Sigmoid colon (tissue), 7 donors: ENCODE results near the gene PIWIL1. TPM values are rescaled to one million over a fixed set of nuclear protein-coding genes. Genes with fewer than 3 reads are reported as not detected.

Experiments
- DNase-seq: peaks from one replicate; pipeline ENCODE4 v3.0.0-alpha.2; 2019
- H3K27ac ChIP-seq, 4 donors: fragments of 200-600 bp; sonication (generic); one replicate each; pipeline ENCODE4 v1.5.1; 2016 to 2019; ENCODE audit warnings: mild to moderate bottlenecking in 1 of 4
- H3K27me3 ChIP-seq, 3 donors: fragments of 200-600 bp; sonication (generic); one replicate each; pipeline ENCODE4 v1.5.1; 2019; ENCODE audit warnings: mild to moderate bottlenecking in 1 of 3
- H3K36me3 ChIP-seq, 4 donors: fragments of 200-600 bp; sonication (generic); one replicate each; pipeline ENCODE4 v1.5.1; 2016 to 2019
- H3K4me1 ChIP-seq, 4 donors: fragments of 200-600 bp; sonication (generic); one replicate each; pipeline ENCODE4 v1.5.1; 2017 to 2019
- H3K4me3 ChIP-seq, 4 donors: fragments of 200-600 bp; sonication (generic); one replicate each; pipeline ENCODE4 v1.5.1; 2017 to 2019; ENCODE audit warnings: mild to moderate bottlenecking in 2 of 4, moderate library complexity in 1 of 4
- H3K9me3 ChIP-seq, 4 donors: fragments of 200-600 bp in 3 of 4; sonication (generic) in 3 of 4; one replicate each; pipeline versions ENCODE4 v1.5.1 to v1.6.1; 2013 to 2019
- EP300 ChIP-seq, 4 donors: sonication (generic); formaldehyde crosslinking; IDR thresholded peaks; one replicate each; pipeline ENCODE4 v1.6.1; 2017; ENCODE audit warnings: antibody characterized with exemption in 4 of 4
- POLR2A ChIP-seq, 2 donors: fragments of 450-650 bp; IDR thresholded peaks; one replicate each; pipeline ENCODE4 v1.6.1; 2016; ENCODE audit warnings: antibody characterized with exemption in 2 of 2, mild to moderate bottlenecking in 2 of 2, moderate library complexity in 2 of 2
- POLR2AphosphoS5 ChIP-seq, 4 donors: sonication (generic); formaldehyde crosslinking; IDR thresholded peaks; one replicate each; pipeline ENCODE4 v1.6.1; 2017; ENCODE audit warnings: antibody characterized with exemption in 4 of 4
- WGBS, 2 donors: extraction: QIAGEN DNeasy Blood & Tissue Kit; methylation state at CpG; one replicate each; pipeline ENCODE4 v1.1.7; 2013; 5-methylcytosine and 5-hydroxymethylcytosine counted together
- intact Hi-C: fragments of 100-400 bp; cut with DNase I; formaldehyde crosslinking; loops from one replicate; pipeline ENCODE4 v1.15.1; 2023
- polyA plus RNA-seq, 3 donors: library from polyadenylated mRNA; stranded (reverse); fragments of 200-250 nt; gene quantifications; one replicate each; pipeline ENCODE4 v1.2.3, GENCODE V29; 2013
- total RNA-seq, 4 donors: library from RNA; depleted of rRNA; stranded (reverse); fragments of >200 nt; gene quantifications; one replicate each; pipeline ENCODE4 v1.1.0, GENCODE V29; 2016
- TF ChIP-seq, protein P1 (sequence below), 4 experiments: fragments of 450-650 bp in 3 of 4; fragments of 200-600 bp in 1 of 4; IDR thresholded peaks; one replicate each; pipeline ENCODE4 v1.5.1; 2016 to 2019; ENCODE audit warnings: antibody characterized with exemption in 4 of 4, mild to moderate bottlenecking in 3 of 4, moderate library complexity in 2 of 4
- donor health status: healthy with polysubstance abuse.
- donor health status: Bipolar disorder and iron deficiency.
- donor health status: healthy.

The PIWIL1 gene
- total and polyA plus RNA-seq, 7 donors = not detected

DNA sequence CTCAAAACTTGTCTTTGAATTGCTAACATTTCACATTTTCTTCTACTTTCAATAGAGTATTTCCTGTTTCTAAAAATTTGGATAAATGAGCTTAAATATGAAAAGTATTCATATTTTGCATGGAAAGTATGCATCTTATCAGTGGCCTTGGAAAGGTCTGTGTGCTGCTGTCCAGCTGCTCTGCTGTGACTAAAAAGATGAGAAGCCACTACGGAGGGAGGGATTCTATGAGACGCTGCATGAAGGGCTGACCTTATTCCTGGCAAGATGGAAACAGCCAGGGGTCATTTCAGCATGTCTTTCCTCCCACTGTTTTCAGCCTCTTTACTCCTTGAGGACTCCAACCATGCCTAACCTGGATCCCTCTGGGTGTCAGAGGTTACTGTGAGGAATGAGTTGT lies 13.0 kb downstream of the PIWIL1 start:
- Histone ChIP-seq H3K27ac (no peak overlapping the region), H3K36me3 (no peaks in the 10 kb centered on the region), H3K9me3 (no peaks in the 10 kb centered on the region), H3K27me3 (peaks cover 0 to 44% (median 0%) of the 10 kb centered on the region in 3 donors), H3K4me1 (no peaks in the 10 kb centered on the region), H3K4me3 (no peak overlapping the region)
- 71 to 74% methylated on average over 2 of the region's 2 CpGs for WGBS, 2 donors
- no peak for TF ChIP-seq EP300 (IDR thresholded peaks at IDR 0.05)
- no peak for TF ChIP-seq POLR2A (IDR thresholded peaks at IDR 0.05)
- TF ChIP-seq POLR2AphosphoS5 (IDR thresholded peaks at IDR 0.05) = no peak
- intact Hi-C loops = loop anchor here (2.0 kb wide), 1 partner anchor 48 kb away; no protein-coding TSS in a partner anchor
- no peak for DNase-seq

DNA sequence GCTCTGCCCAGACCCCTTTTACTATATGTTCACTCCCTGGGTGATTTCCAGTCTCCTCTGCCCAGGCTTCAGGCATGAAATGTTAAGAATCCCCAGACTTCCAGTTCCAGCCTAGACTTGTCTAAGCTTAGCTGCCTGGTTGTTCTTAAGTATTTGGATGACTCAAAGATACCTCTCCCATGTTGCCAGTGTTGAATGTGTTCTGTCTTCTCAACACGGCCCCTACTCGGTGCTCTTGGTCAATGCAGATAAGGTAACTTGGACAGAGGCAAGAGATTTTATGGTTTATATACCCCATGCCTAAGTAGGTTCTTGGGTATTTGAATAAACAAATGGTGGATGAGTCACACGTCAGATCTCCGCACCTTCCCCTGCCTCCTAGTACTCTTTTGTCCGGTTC lies 13.6 kb downstream of the PIWIL1 start:
- H3K36me3 ChIP-seq = no peaks in the 10 kb centered on the region
- intact Hi-C loops = loop anchor here (2.0 kb wide), 1 partner anchor 47 kb away; no protein-coding TSS in a partner anchor
- TF ChIP-seq, protein P1, sequence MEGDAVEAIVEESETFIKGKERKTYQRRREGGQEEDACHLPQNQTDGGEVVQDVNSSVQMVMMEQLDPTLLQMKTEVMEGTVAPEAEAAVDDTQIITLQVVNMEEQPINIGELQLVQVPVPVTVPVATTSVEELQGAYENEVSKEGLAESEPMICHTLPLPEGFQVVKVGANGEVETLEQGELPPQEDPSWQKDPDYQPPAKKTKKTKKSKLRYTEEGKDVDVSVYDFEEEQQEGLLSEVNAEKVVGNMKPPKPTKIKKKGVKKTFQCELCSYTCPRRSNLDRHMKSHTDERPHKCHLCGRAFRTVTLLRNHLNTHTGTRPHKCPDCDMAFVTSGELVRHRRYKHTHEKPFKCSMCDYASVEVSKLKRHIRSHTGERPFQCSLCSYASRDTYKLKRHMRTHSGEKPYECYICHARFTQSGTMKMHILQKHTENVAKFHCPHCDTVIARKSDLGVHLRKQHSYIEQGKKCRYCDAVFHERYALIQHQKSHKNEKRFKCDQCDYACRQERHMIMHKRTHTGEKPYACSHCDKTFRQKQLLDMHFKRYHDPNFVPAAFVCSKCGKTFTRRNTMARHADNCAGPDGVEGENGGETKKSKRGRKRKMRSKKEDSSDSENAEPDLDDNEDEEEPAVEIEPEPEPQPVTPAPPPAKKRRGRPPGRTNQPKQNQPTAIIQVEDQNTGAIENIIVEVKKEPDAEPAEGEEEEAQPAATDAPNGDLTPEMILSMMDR (IDR thresholded peaks at IDR 0.05) = no peak
- TF ChIP-seq EP300 (IDR thresholded peaks at IDR 0.05) (no peak), POLR2AphosphoS5 (IDR thresholded peaks at IDR 0.05) (no peak), POLR2A (IDR thresholded peaks at IDR 0.05) (no peak)
- DNase-seq = no peak
- no peak overlapping the region for H3K4me3 ChIP-seq
- WGBS, 2 donors = 24 to 71% methylated on average over 5 of the region's 5 CpGs
- H3K4me1 ChIP-seq = no peaks in the 10 kb centered on the region
- no peak overlapping the region for H3K27ac ChIP-seq
- no peaks in the 10 kb centered on the region for H3K9me3 ChIP-seq
- peaks cover 0 to 51% (median 0%) of the 10 kb centered on the region in 3 donors for H3K27me3 ChIP-seq

DNA sequence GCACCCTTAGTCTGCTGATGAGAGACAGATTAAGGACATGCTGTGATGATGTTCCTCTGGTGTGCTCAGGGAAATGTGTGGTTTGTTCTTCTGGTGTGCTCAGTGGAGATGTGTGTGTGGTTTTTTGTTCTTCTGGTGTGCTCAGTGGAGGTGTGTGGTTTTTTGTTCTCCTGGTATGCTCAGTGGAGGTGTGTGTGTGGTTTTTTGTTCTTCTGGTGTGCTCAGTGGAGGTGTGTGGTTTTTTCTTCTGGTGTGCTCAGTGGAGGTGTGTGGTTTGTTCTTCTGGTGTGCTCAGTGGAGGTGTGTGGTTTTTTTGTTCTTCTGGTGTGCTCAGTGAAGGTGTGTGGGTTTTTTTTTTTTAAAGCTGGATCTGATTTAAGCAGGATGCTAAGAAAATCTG lies 15.4 kb downstream of the PIWIL1 start:
- no peak for DNase-seq
- Histone ChIP-seq H3K4me3 (no peak overlapping the region), H3K27ac (no peak overlapping the region), H3K36me3 (no peaks in the 10 kb centered on the region), H3K9me3 (no peaks in the 10 kb centered on the region), H3K4me1 (no peaks in the 10 kb centered on the region), H3K27me3 (peaks cover 0 to 68% (median 9%) of the 10 kb centered on the region in 3 donors)
- TF ChIP-seq, protein P1 (IDR thresholded peaks at IDR 0.05) = no peak
- no peak for TF ChIP-seq EP300 (IDR thresholded peaks at IDR 0.05)
- TF ChIP-seq POLR2AphosphoS5 (IDR thresholded peaks at IDR 0.05) = no peak
- no peak for TF ChIP-seq POLR2A (IDR thresholded peaks at IDR 0.05)
- intact Hi-C loops = no loop called here

DNA sequence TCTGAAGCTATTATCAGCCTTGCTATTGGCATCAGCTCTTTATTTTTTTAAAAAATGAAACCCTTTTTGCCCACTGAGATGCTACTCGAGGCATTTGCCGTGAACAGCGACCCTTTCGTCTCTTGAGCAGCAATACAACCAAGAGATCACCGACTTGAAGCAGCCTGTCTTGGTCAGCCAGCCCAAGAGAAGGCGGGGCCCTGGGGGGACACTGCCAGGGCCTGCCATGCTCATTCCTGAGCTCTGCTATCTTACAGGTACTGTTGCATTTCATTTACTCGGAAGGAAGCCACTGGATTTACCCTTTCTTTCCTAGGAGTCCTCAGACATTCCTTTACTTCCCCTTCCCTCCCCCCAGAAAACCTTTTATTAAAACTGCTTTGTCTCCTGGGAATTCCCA lies 16.7 kb downstream of the PIWIL1 start:
- Histone ChIP-seq H3K4me3 (no peak overlapping the region), H3K27ac (no peak overlapping the region), H3K36me3 (no peaks in the 10 kb centered on the region), H3K4me1 (no peaks in the 10 kb centered on the region), H3K9me3 (no peaks in the 10 kb centered on the region), H3K27me3 (peaks cover 0 to 70% (median 9%) of the 10 kb centered on the region in 3 donors)
- intact Hi-C loops = no loop called here
- no peak for DNase-seq
- TF ChIP-seq, protein P1 (IDR thresholded peaks at IDR 0.05) = no peak
- TF ChIP-seq EP300 (IDR thresholded peaks at IDR 0.05) = no peak
- no peak for TF ChIP-seq POLR2A (IDR thresholded peaks at IDR 0.05)
- TF ChIP-seq POLR2AphosphoS5 (IDR thresholded peaks at IDR 0.05) = no peak
- WGBS, 2 donors = 67 to 74% methylated on average over 7 of the region's 7 CpGs

DNA sequence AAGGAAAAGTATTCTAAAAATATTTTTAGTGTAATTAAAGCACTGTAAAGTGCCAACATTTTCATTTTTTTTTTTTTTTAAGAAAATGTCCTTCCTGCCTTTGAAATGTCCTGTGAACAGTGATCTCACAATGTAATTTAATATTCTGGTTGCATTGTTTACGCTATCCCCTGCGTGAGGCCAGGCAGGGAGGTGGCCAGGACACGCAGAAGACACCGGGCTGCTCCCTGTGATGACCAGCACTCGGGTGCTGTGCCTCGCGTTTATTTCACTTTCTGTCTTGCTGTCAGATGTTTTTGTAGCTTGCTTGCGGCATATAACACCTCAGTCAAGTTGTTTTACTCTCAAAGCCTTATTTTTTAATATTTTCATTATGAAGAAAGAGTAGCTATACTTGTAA lies 18.5 kb downstream of the PIWIL1 start:
- WGBS, 2 donors = 53 to 63% methylated on average over 8 of the region's 8 CpGs
- no peaks in the 10 kb centered on the region for H3K9me3 ChIP-seq
- no peak for DNase-seq
- intact Hi-C loops = no loop called here
- H3K27me3 ChIP-seq = peaks cover 0 to 64% (median 9%) of the 10 kb centered on the region in 3 donors
- no peak overlapping the region for H3K4me3 ChIP-seq
- no peaks in the 10 kb centered on the region for H3K4me1 ChIP-seq
- TF ChIP-seq, protein P1 (IDR thresholded peaks at IDR 0.05) = no peak
- no peak for TF ChIP-seq EP300 (IDR thresholded peaks at IDR 0.05)
- no peak for TF ChIP-seq POLR2A (IDR thresholded peaks at IDR 0.05)
- TF ChIP-seq POLR2AphosphoS5 (IDR thresholded peaks at IDR 0.05) = no peak
- H3K27ac ChIP-seq = no peak overlapping the region
- H3K36me3 ChIP-seq = no peaks in the 10 kb centered on the region
